Mucosa of rectum (tissue), 2 donors: ENCODE measurements around the gene VPS16.
"Not testable (repeated sequence)": the region's sequence is repeated elsewhere in the genome, so short reads cannot be mapped to it uniquely, and the experiment has no call there.

Experiments used
- H3K27ac ChIP-seq, 2 donors: one replicate each; pipeline ENCODE4 v1.7.0; 2013; ENCODE audit warnings: inconsistent platforms in 2 of 2, low read depth in 2 of 2, low read length in 2 of 2
- H3K27me3 ChIP-seq, 2 donors: one replicate each; pipeline ENCODE4 v1.7.0; 2013; ENCODE audit warnings: low read length in 2 of 2; ENCODE audit not compliant: control insufficient read depth in 2 of 2, insufficient read depth in 2 of 2
- H3K36me3 ChIP-seq, 2 donors: one replicate each; pipeline ENCODE4 v1.7.0; 2013; ENCODE audit warnings: low read length in 2 of 2; ENCODE audit not compliant: control insufficient read depth in 2 of 2, insufficient read depth in 2 of 2
- H3K4me1 ChIP-seq, 2 donors: one replicate each; pipeline ENCODE4 v1.7.0; 2013; ENCODE audit warnings: low read length in 2 of 2, mild to moderate bottlenecking in 1 of 2; ENCODE audit not compliant: control insufficient read depth in 2 of 2, insufficient read depth in 2 of 2
- H3K4me3 ChIP-seq, 2 donors: one replicate each; pipeline ENCODE4 v1.7.0; 2013; ENCODE audit warnings: low read length in 2 of 2
- H3K9ac ChIP-seq, 2 donors: one replicate each; pipeline ENCODE4 v1.7.0; 2013; ENCODE audit warnings: low read length in 2 of 2, low read depth in 1 of 2, mild to moderate bottlenecking in 1 of 2
- H3K9me3 ChIP-seq, 2 donors: one replicate each; pipeline ENCODE4 v1.7.0; 2013; ENCODE audit warnings: low read length in 2 of 2; ENCODE audit not compliant: control insufficient read depth in 2 of 2
- donor health status: healthy.
- donor health status: Normal muscosa, but diverticular disease.

VPS16 gene

DNA sequence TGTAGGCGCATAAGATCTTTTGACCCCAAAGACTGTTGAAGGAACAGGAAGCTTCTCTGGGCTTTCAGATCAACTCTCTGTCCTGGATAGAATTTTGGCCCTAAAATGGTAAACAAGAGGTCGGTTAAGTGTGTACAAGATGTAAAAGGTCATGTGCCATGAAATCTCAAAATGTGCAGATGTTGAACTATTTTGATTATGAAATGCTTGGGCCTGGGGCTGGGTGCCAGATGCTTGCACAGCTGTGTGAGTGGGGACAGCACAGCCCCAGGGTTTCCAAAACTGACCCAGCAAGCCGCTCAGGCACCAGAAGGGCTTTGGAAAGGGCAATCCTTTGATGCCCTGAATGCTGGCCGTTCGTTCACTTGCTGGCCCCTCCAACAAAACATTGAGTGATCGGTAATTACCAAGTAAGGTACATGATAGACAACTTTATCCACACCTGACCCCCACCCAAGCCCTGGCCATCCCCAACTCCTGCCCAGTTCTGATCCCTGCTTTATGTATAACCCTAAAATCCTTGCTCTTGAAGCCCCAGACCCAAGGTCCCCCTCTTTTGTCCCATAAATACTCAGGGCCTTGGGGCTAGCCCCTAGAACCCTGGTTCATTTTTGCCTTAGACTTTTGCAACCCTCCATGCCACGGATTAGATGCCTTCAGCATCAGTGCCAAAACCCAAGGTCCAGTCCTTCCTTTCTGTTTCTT, 22.5 kb upstream of the VPS16 start:
- Histone ChIP-seq H3K4me3 (no peak overlapping the region), H3K4me1 (no peaks in the 10 kb centered on the region), H3K27me3 (peaks cover 18 to 21% of the 10 kb centered on the region in 2 donors), H3K9me3 (no peaks in the 10 kb centered on the region), H3K36me3 (no peaks in the 10 kb centered on the region), H3K9ac (no peak overlapping the region), H3K27ac (no peak overlapping the region)

DNA sequence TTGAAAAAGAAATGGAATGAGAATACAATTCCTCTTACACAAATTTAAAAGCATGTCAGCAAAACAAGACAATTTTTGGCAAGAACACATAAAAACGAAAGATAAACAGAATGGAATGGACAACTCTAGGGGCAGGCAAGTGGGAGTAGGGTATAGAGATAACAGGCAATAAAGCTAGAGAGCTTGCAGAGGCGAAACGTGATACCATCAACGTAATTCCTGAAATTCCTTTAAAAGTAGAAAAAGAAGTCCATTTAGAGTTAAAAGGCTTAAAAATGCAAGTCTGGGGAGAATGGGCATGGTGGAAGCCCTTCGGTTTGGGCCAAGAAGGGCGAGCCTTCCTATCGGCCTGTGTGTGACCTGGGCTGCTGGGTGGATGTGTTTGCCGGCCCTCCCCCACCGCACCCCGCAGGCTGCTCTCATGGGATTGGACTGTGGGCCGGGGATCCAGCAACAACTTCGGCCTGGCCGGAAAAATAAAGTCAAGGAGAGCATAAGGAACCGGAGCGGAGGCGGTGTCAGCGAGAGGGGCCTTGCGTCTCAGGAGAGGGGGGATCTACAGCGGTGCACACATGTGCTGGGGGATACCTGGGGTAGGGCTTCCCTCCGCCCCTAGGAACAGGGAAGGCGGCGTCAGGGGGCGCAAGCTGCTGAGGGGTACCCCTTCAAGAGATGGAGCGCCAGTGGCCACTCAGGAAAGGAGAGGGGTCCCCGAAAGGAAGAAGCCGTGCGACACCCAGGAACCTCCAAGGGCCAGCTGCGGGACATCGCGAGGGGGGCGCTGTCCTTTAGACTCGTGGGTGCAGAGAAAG, 20.3 kb upstream of the VPS16 start:
- no peaks in the 10 kb centered on the region for H3K4me1 ChIP-seq
- H3K27me3 ChIP-seq = peaks cover 18 to 21% of the 10 kb centered on the region in 2 donors
- H3K36me3 ChIP-seq = no peaks in the 10 kb centered on the region
- no peak overlapping the region for H3K4me3 ChIP-seq
- H3K9ac ChIP-seq = no peak overlapping the region
- no peaks in the 10 kb centered on the region for H3K9me3 ChIP-seq
- H3K27ac ChIP-seq = no peak overlapping the region

DNA sequence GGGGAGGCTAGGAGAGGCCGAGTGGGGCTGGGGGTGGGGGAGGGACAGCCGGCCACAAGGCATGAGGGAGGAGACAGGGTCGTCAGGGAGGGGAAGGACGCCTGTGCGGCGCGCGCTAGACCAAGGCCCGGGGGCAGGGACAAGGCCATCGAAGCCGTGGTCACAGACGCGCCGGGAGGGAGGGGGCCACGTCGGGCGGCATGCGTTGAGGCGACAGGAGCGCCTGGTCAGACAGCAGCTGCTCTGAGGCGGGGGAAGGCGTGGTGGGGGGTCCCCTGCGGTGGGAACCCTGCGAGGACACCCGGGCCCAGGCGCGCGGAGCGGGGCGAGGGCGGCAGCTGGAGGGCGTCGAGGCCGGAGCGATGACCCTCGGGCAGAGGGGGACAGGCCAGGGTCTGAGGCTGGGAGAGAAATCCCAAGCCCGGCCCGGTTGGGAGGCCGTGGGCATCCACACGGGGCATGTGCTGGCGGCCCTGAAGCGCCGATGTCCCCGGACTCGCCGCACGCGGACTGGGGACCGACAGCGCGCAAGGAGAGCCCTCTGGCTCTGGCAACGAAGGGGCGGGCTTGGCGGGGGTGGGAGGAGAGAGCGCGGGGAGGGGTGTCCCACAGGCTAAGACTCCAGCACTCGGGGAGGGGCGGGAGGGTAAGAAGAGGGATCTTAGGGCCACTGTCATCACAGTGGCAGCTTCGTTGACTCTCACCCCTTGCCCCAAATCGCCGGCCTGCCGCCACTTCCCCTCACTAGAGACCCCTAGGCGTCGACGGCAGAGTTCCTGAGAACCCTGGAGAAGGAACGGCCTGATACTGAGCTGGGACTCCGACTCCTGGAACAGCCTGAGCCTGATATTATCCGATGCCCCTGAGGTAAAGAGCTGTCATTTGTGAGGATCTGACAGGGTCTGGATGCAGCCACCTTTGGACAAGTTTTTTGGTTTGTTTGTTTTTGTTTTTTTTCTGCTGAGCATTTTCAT, 19.4 kb upstream of the VPS16 start:
- H3K9me3 ChIP-seq = no peaks in the 10 kb centered on the region
- H3K36me3 ChIP-seq = no peaks in the 10 kb centered on the region
- no peak overlapping the region for H3K9ac ChIP-seq
- peaks cover 21 to 23% of the 10 kb centered on the region in 2 donors for H3K27me3 ChIP-seq
- H3K4me3 ChIP-seq = no peak overlapping the region
- no peak overlapping the region for H3K27ac ChIP-seq
- no peaks in the 10 kb centered on the region for H3K4me1 ChIP-seq

DNA sequence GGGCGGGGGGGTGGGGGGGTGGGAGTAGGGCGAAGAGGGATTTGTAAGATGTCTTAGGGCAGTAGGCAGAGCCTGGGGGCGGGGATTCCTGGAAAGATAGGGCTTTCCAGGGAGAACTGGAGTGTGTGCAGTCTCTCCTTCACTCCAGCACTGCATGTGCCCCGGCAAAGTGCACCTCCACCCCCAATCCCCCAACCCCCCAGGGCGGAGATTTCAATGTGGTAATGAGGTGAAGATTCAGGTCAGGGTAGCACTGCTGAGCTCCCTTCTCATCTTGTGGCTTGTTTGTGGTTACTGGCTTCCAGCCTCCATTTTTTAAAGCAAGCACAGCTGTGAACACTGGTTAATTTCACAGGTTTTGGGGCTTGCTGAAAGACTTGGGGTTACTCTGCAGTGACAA, 18.5 kb upstream of the VPS16 start:
- no peak overlapping the region for H3K9ac ChIP-seq
- H3K36me3 ChIP-seq = no peaks in the 10 kb centered on the region
- no peaks in the 10 kb centered on the region for H3K9me3 ChIP-seq
- peaks cover 21 to 26% of the 10 kb centered on the region in 2 donors for H3K27me3 ChIP-seq
- no peak overlapping the region for H3K4me3 ChIP-seq
- no peak overlapping the region for H3K27ac ChIP-seq
- no peaks in the 10 kb centered on the region for H3K4me1 ChIP-seq

DNA sequence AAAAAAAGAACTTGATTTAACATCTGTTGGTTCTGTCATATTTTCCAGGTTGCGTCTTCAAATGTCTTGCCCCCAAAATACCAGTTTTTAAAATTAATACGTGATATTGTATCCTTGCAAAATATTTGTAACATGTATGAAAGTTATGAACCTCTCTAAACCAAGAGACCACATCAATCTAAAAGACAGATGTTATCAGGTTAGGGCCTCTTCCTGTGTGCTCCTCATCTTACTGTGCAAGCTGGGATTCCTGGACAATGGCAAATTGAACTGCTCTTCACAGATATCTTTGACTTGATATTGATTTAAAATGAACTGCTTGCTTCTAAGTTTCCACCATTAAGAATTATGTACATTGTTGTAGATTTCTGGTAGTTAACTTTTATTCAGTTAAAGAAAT, 14.8 kb upstream of the VPS16 start:
- H3K36me3 ChIP-seq = no peaks in the 10 kb centered on the region
- no peak overlapping the region for H3K9ac ChIP-seq
- no peak overlapping the region for H3K4me3 ChIP-seq
- H3K4me1 ChIP-seq = no peaks in the 10 kb centered on the region
- H3K9me3 ChIP-seq = no peaks in the 10 kb centered on the region
- peaks cover 12 to 22% of the 10 kb centered on the region in 2 donors for H3K27me3 ChIP-seq
- no peak overlapping the region for H3K27ac ChIP-seq

DNA sequence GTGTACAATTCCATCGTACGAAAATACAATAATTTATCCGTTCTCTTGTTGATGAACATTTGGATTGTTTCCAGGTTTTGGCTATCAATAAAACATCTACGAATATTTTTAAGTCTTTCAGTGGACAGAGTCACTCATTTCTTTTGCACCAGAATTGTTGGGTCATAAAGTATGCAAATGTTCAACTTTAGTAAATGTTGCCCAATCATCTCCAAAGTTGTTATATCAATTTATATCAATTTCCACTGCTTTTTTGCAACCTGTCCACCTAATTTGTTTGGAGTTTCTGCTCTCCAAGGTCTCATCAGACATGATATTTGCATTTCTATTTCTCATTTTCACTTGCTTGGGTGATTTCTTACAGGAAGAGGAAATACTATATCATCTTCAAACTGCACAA, 13.9 kb upstream of the VPS16 start:
- Histone ChIP-seq H3K9ac (no peak overlapping the region), H3K4me3 (no peak overlapping the region), H3K27ac (no peak overlapping the region), H3K36me3 (no peaks in the 10 kb centered on the region), H3K27me3 (peaks cover 7 to 18% of the 10 kb centered on the region in 2 donors), H3K4me1 (no peaks in the 10 kb centered on the region), H3K9me3 (no peaks in the 10 kb centered on the region)

DNA sequence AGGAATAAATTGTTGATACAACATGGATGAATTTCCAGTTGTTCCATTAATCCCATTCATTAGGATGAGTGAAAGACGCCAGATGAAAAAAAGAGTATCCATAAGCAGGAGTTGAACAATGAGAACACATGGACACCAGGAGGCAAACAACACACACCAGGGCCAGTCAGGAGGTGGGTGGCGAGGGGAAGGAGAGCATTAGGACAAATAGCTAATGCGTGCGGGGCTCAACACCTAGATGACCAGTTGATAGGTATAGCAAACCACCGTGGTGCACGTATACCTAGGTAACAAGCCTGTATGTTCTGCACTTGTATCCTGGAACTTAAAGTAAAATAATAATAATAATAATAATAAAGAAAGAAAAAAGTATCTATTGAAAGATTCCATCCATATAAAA, 11.2 kb upstream of the VPS16 start:
- Histone ChIP-seq H3K9ac (no peak overlapping the region), H3K4me3 (no peak overlapping the region), H3K4me1 (no peaks in the 10 kb centered on the region), H3K27ac (no peak overlapping the region), H3K27me3 (peaks cover 2 to 18% of the 10 kb centered on the region in 2 donors), H3K9me3 (no peaks in the 10 kb centered on the region), H3K36me3 (no peaks in the 10 kb centered on the region)

DNA sequence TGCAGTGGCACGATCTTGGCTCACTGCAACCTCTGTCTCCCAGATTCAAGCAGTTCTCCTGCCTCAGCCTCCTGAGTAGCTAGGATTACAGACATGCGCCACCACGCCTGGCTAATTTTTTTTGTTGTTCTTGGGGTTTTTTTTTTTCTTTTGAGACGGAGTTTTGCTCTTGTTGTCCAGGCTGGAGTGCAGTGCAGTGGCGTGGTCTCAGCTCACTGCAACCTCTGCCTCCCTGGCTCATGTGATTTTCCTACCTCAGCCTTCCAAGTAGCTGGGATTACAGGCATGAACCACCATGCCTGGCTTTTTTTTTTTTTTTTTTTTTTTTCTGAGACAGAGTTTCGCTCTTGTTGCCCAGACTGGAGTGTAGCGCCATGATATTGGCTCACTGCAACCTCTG, 9.3 kb upstream of the VPS16 start:
- not testable (repeated sequence) for H3K9ac ChIP-seq, H3K9me3 ChIP-seq, H3K4me3 ChIP-seq, H3K4me1 ChIP-seq, H3K36me3 ChIP-seq, H3K27ac ChIP-seq
- peaks cover 2 to 13% of the 10 kb centered on the region in 2 donors for H3K27me3 ChIP-seq

DNA sequence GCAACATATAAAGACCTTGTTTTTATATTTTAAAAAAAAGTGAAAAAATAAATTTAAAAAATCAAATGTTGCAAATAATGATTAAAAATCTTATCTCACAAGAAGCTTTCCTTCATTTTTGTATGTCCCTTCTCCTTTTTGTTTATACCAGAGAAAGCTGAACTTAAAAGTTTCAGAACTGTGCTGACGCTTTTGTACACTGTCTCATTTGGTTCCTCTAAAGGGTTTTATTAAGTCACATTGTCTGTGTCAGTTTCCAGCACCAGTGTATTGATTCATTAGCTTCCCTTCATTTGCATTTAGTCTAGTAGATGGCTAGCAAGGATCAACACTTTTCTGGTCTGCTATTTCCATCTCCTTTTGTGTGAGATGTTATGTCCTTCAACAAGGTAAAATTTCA, 6.8 kb upstream of the VPS16 start:
- no peak overlapping the region for H3K9ac ChIP-seq
- no peaks in the 10 kb centered on the region for H3K4me1 ChIP-seq
- H3K9me3 ChIP-seq = no peaks in the 10 kb centered on the region
- peaks cover 2 to 5% of the 10 kb centered on the region in 2 donors for H3K27me3 ChIP-seq
- H3K4me3 ChIP-seq = no peak overlapping the region
- H3K27ac ChIP-seq = no peak overlapping the region
- H3K36me3 ChIP-seq = peaks cover 0 to 3% of the 10 kb centered on the region in 2 donors
